Measurements from ENCODE around the gene AMZ2. TPM values are rescaled to one million over a fixed set of nuclear protein-coding genes. Genes with fewer than 3 reads are reported as not detected.
A peak's percentile ranks its signal among the peaks of the same experiment; 100 is the strongest.

AMZ2 gene
- total RNA-seq, 1 experiment from 2014 or later = 59.6 TPM

GRCh38 chr17:68290268-68290954, 42.6 kb downstream of the AMZ2 start:
- Histone ChIP-seq H3K4me1 (ENCODE audit: control insufficient read depth, insufficient read depth, low read length) (0 out of 2 replicates have a peak, but pooled peaks cover 2% of the 10 kb centered on the region), H3K36me3 (ENCODE audit: control insufficient read depth, insufficient read depth, low read length) (no peaks in the 10 kb centered on the region), H3K4me3 (ENCODE audit: low read depth in 2 of 2, low read length in 2 of 2) (peak overlapping the region; percentile 45 to 52), H3K27ac (ENCODE audit: low read length) (no peak overlapping the region), H3K27me3 (ENCODE audit: control insufficient read depth, insufficient read depth, low read length) (peaks cover 4% of the 10 kb centered on the region), H3K9me3 (ENCODE audit: control insufficient read depth, insufficient read depth, low read depth, low read length) (no peaks in the 10 kb centered on the region)
- ChIA-PET POLR2A (no interaction called here), CTCF (interaction anchor here (0.6 kb wide), 1 partner anchor 127 kb away, joined by 5 read pairs; no protein-coding TSS in a partner anchor)
- in situ Hi-C loops (cut with HindIII; ENCODE audit: low pct_unique_long_range_greater_than_20kb, low sequenced_read_pairs) = no loop called here
- BruUV-seq (replicated peaks) = no TSS peak
- TF ChIP-seq REST (IDR thresholded peaks at IDR 0.05; ENCODE audit: insufficient read depth in 1 of 2, low read depth in 2 of 2, low read length in 1 of 2) = no peak
- TF ChIP-seq CTCF (IDR thresholded peaks at IDR 0.05) = no peak
- no peak for TF ChIP-seq TCF7L2 (IDR thresholded peaks at IDR 0.05; ENCODE audit: low read depth, low read length)
- TF ChIP-seq SIN3A (IDR thresholded peaks at IDR 0.05; ENCODE audit: borderline replicate concordance, insufficient read depth, low read depth, low read length) = no peak; the same call in 1 of the 2 replicates
- no peak for TF ChIP-seq POLR2AphosphoS5 (IDR thresholded peaks at IDR 0.05; ENCODE audit: low read depth, low read length)
- intact Hi-C loops (cut with micrococcal nuclease; ENCODE audit: unreplicated experiment) = no loop called here
- no peak for ATAC-seq
- DNase-seq (ENCODE audit: low read depth, low spot score) = no peak

- Histone ChIP-seq H3K9me3 (ENCODE audit: control insufficient read depth, insufficient read depth, low read depth, low read length) (no peaks in the 10 kb centered on the region), H3K4me3 (ENCODE audit: low read depth in 2 of 2, low read length in 2 of 2) (peak within 1 kb of the TSS; percentile 51 to 52), H3K4me1 (ENCODE audit: control insufficient read depth, insufficient read depth, low read length) (0 out of 2 replicates have a peak, but pooled peaks cover 2% of the 10 kb centered on the region), H3K36me3 (ENCODE audit: control insufficient read depth, insufficient read depth, low read length) (no peaks in the 10 kb centered on the region), H3K27me3 (ENCODE audit: control insufficient read depth, insufficient read depth, low read length) (peaks cover 4% of the 10 kb centered on the region), H3K27ac (ENCODE audit: low read length) (no peak within 1 kb of the TSS)
- DNase-seq (ENCODE audit: low read depth, low spot score) (no peak), ATAC-seq (peak; percentile 80)
- POLR2A ChIA-PET = no interaction called here
- TF ChIP-seq SIN3A (IDR thresholded peaks at IDR 0.05; ENCODE audit: borderline replicate concordance, insufficient read depth, low read depth, low read length) (no peak; the same call in 1 of the 2 replicates), REST (IDR thresholded peaks at IDR 0.05; ENCODE audit: insufficient read depth in 1 of 2, low read depth in 2 of 2, low read length in 1 of 2) (no peak), TCF7L2 (IDR thresholded peaks at IDR 0.05; ENCODE audit: low read depth, low read length) (no peak), POLR2AphosphoS5 (IDR thresholded peaks at IDR 0.05; ENCODE audit: low read depth, low read length) (no peak)
- intact Hi-C loops (cut with micrococcal nuclease; ENCODE audit: unreplicated experiment) = no loop called here
- CTCF ChIA-PET = interaction anchor here (0.6 kb wide), 1 partner anchor 127 kb away, joined by 5 read pairs; no protein-coding TSS in a partner anchor
- in situ Hi-C loops (cut with HindIII; ENCODE audit: low pct_unique_long_range_greater_than_20kb, low sequenced_read_pairs) = no loop called here
- BruUV-seq (replicated peaks) = no TSS peak
These were observed 43.4 kb downstream of the AMZ2 start, which contains the start of the genes ARSG and SLC16A6 for GRCh38 chr17:68290955-68291835. Gene ARSG, plus strand, starts transcription at chr17:68291495. Its CDS starts 15,999 bp downstream, at chr17:68307494. Gene SLC16A6, minus strand, starts transcription at chr17:68291127. Its CDS starts 12,807 bp downstream, at chr17:68278320.
